GM12875 (cell line): ENCODE results near the gene PDE8A.

Experiments used
- H3K4me3 ChIP-seq: one replicate; pipeline ENCODE4 v1.5.1; 2011; ENCODE audit warnings: low read depth, low read length, control low read depth
- TF ChIP-seq, protein P1 (sequence below): IDR thresholded peaks from 2 replicates; pipeline ENCODE4 v1.5.1; 2011; ENCODE audit warnings: low read depth, mild to moderate bottlenecking, control low read depth, inconsistent platforms, low read length, moderate library complexity, borderline replicate concordance; ENCODE audit not compliant: insufficient read depth

Gene PDE8A

GRCh38 chr15:85031944-85032558 lies 50.4 kb downstream of the PDE8A start:
- H3K4me3 ChIP-seq, result no peak overlapping the region
- TF ChIP-seq, protein P1, sequence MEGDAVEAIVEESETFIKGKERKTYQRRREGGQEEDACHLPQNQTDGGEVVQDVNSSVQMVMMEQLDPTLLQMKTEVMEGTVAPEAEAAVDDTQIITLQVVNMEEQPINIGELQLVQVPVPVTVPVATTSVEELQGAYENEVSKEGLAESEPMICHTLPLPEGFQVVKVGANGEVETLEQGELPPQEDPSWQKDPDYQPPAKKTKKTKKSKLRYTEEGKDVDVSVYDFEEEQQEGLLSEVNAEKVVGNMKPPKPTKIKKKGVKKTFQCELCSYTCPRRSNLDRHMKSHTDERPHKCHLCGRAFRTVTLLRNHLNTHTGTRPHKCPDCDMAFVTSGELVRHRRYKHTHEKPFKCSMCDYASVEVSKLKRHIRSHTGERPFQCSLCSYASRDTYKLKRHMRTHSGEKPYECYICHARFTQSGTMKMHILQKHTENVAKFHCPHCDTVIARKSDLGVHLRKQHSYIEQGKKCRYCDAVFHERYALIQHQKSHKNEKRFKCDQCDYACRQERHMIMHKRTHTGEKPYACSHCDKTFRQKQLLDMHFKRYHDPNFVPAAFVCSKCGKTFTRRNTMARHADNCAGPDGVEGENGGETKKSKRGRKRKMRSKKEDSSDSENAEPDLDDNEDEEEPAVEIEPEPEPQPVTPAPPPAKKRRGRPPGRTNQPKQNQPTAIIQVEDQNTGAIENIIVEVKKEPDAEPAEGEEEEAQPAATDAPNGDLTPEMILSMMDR, result no peak

DNA sequence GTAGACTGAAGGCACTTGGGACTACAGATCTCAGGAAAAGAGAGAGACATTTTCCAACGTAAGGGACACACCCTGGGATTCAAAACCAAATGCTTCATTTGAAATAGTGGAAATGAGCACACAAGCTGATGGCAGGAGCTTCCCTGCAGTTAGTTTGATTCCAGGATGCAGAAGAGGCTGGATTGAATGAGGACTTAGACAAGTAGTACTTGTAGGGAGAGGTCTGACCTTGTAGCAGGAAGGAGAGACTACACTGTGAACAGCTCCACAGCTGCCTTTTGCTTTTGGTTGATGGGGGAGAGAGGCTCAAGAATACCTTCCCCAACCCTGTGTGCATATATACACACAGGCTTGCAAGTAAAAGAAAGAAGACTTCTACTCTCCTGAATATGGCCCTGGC lies 51.5 kb downstream of the PDE8A start:
- TF ChIP-seq, protein P1, result no peak
- no peak overlapping the region for H3K4me3 ChIP-seq

GRCh38 chr15:85034276-85034675 lies 52.6 kb downstream of the PDE8A start:
- TF ChIP-seq, protein P1, result no peak
- no peak overlapping the region for H3K4me3 ChIP-seq

DNA sequence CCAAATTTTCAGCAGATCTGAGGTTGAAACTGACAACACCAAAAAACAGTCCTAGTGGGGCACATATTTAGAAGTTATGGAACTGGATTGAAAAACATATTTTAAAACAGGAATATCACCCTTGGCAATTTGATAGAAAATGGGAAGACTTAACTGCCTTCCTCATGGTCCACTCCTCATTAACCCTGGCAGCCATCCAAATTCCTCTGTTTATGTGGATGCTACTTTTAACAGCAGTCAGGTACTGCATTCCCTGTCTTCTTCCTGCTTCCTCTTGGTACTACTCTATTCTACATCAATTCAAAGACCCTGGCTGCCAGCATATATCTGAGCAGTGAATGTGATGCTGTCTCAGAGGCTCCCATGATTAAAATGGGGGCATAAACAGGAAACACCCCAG lies 54.3 kb downstream of the PDE8A start:
- TF ChIP-seq, protein P1, result no peak

DNA sequence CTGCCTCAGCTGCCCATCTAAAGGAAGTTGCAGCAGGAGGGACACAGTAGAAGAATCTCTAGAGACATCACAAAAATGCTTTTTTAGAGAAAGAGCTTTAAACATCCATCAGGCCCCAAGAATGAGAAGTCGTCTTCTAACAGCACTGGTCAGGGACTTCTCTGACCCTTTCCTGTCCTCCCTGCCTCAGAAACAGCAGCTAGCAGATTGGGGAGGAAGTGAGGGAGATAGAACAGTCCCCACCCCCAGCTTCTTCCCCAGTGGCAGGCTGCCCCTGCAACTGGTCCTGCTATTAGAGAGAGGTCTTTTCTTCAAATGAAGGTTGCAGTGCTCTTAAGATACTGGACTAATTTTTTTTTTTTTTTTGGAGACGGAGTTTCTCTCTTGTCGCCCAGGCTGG lies 55.1 kb downstream of the PDE8A start:
- TF ChIP-seq, protein P1, result no peak
- no peak overlapping the region for H3K4me3 ChIP-seq

More for the DNA sequence above, 54.3 kb downstream of the PDE8A start:
- no peak overlapping the region for H3K4me3 ChIP-seq

DNA sequence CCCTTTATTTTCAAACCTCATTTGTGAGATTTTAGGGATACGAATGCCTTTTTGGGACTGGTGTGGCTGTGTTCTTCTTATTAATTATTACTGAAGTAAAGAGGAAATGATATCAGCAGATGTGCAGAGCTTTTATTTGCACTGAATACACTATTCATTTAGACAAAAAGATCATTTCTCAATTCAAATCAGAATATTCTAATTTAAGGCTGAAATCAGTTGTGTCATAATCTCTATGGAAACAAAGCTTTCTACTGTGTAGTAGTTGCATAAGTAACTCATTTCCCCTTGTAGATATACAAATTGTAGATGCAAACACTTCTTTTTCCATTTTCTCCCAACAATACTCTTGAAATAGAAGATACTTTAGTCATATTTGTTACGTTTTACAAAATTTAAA lies 56.0 kb downstream of the PDE8A start:
- no peak overlapping the region for H3K4me3 ChIP-seq
- TF ChIP-seq, protein P1, result no peak

GRCh38 chr15:85041230-85041629 lies 59.6 kb downstream of the PDE8A start:
- no peak overlapping the region for H3K4me3 ChIP-seq
- TF ChIP-seq, protein P1, result no peak
